Ecto neural progenitor cell (in vitro differentiated cells): ENCODE results near the gene OSBP.
"Not testable (repeated sequence)": the region's sequence is repeated elsewhere in the genome, so short reads cannot be mapped to it uniquely, and the experiment has no call there.

Experiments
- DNase-seq: peaks from one replicate; pipeline ENCODE4 v3.0.0-alpha.2; 2018; ENCODE audit warnings: low spot score

The OSBP gene, protein sequence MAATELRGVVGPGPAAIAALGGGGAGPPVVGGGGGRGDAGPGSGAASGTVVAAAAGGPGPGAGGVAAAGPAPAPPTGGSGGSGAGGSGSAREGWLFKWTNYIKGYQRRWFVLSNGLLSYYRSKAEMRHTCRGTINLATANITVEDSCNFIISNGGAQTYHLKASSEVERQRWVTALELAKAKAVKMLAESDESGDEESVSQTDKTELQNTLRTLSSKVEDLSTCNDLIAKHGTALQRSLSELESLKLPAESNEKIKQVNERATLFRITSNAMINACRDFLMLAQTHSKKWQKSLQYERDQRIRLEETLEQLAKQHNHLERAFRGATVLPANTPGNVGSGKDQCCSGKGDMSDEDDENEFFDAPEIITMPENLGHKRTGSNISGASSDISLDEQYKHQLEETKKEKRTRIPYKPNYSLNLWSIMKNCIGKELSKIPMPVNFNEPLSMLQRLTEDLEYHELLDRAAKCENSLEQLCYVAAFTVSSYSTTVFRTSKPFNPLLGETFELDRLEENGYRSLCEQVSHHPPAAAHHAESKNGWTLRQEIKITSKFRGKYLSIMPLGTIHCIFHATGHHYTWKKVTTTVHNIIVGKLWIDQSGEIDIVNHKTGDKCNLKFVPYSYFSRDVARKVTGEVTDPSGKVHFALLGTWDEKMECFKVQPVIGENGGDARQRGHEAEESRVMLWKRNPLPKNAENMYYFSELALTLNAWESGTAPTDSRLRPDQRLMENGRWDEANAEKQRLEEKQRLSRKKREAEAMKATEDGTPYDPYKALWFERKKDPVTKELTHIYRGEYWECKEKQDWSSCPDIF

GRCh38 chr11:59615637-59616395 is at the start of gene OSBP:
OSBP (minus strand) TSS chr11:59615774; CDS start chr11:59615664, 110 bp downstream.
- DNase-seq, result peak; percentile 97

DNA sequence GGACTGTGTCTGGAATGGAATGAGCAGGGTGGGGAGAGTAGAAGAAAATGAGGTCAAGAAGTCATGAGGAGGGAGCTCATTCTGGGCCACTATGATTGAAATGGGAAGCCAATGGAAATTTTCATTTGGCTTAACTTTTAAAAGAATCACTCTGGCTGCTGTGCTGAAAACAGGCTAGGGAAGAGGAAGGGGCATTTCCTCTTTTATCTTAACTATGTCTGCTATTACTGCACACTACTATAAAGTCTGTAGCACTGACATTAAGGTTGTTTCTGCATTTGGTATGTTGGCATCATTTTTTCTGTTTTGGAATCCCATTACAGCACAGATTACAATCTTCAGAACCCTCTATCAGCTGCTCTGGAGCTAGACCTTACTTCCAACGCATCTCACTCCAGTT is 45.0 kb upstream of the OSBP start:
- DNase-seq, result no peak

DNA sequence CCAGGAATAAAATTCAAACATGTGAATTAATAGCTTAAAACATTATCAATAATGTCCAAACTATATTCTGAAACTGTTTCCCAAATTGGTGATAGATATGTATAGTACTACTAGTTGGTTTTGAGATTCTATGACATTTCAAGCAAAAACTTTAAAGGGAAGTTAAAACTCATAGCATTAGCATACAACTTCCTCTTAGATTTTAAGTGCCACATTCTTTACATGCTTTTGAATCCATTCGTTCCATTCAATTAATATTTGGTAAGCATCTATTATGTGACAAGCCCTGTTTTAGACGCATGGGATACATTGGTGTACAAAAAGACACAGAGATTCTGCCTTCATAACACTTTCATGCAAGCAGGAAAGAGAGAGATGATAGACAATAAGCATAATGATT is 44.4 kb upstream of the OSBP start:
- no peak for DNase-seq

DNA sequence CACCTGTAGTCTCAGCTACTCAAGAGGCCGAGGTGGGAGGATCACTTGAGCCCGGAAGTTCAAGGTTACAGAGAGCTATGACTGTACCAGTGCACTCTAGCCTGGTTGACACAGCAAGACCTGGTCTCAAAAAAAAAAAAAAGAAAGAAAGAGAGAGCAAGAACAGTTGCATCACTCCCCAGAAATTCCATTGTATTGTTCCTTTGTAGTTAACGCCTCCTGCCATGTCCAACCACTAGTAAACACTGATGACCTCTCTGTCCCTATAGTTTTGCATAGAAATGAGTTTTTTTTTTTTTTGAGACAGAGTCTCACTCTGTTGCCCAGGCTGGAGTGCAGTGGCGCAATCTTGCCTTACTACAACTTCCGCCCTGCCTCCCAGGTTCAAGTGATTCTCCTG is 42.5 kb upstream of the OSBP start:
- no peak for DNase-seq

DNA sequence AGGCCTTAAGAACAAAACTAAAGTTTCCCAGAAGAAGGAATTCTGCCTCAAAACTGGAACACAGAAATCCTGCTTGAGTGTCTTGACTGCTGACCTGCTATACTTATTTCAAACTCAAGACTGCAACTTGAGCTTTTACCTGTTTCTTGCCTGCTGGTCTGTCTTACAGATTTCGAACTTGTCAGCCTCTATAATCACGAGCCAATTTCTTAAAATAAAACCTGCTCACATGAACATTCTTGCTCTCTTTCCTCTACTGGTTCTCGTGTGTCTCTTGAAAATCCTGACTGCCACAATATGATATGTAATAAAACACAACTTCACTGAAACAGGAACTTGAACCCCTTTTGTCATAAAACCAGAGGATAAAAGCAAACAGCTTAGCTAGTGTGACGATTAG is 39.3 kb upstream of the OSBP start:
- DNase-seq, result no peak

- no peak for DNase-seq
These were observed 31.8 kb upstream of the OSBP start for GRCh38 chr11:59647245-59647980.

DNA sequence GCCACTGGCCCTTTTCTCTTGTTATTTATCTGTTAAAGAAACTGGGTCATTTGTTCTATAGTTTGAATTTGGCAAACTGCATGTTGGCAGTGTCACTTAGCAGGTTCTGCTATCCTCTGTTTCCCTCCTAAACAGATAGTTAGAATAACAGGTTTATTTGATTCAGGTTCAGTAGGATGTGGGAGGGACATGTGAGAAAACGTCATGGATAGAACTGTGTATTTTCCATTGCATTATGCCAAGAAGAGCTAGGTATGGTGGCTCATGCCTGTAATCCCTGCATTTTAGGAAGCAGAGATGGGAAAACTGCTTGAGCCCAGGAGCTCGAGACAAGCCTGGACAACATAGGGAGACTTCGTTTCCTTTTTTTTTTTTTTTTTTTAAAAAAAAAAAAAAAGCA is 29.0 kb upstream of the OSBP start:
- no peak for DNase-seq

- no peak for DNase-seq
These were observed 27.8 kb upstream of the OSBP start for GRCh38 chr11:59643390-59643789.

DNA sequence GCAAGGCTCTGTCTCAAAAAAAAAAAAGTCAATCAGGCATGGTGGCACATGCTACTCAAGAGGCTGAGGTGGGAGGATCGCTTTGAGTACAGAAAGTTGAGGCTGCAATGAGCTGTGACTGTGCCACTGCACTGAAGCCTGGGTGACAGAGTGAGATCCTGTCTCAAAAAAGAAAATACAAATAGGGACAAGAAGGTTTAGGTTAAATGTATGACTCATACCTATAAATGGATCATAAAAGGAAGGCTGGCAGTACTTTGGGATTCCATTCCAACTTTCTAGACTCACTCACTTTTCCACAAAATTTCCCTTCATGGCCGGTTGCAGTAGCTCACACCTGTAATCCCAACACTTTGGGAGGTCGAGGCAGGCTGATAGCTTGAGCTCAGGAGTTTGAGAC is 25.6 kb upstream of the OSBP start:
- DNase-seq, result no peak

DNA sequence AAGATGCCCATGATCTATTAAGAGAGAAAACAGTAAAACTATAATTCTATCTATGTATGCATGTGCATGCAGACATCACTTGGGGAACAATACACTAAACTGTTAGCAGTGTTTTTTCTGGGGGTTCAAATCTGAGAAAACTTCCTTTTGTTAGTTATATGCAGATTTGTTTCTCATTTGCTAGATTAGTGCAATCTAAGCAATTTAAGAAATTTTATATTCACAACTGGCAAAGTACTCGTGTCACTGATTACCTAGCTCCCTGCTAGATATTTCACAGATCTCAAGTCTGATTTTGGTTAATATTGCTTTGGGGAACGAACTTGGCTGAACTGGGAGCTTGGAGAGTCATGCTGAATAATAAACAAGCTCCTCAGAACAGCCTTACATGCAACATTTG is 14.9 kb upstream of the OSBP start:
- DNase-seq, result no peak

DNA sequence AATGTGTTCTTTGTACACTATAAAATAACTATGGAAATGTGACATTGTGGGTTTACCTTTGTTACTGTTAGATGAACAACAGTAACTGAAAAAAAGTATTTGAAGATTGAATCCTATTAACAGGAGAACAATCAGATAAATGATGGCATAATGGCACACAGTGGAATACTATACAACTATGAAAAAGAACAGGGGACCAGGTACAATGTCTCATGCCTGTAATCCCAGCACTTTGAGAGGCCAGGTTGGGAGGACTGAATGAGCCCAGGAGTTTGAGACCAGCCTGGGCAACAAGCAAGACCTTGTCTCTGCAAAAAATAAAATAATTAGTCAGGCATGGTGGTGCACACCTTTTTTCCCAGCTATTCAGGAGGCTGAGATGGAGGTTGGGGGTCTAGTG is 14.4 kb upstream of the OSBP start:
- no peak for DNase-seq

- DNase-seq, result not testable (repeated sequence)
These were observed 11.4 kb upstream of the OSBP start for GRCh38 chr11:59626969-59627368.

DNA sequence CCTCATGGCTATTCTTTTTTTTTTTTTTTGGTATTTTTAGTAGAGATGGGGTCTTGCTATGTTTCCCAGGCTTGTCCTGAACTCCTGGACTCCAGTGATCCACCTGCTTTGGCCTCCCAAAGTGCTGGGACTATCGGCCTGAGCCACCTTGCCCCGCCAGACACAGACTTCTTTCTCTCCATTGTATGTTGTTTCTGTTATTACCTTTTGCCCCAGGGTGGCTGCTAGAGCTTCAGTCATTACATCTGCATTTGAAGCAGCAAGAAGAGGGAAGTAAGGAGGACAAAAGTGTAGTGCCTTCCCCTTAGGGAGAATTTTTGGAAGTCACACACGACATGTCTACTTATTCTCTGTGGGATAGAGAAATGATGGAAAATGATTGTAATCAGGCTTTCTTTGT is 10.1 kb upstream of the OSBP start:
- DNase-seq, result no peak

- no peak for DNase-seq
These were observed 2.3 kb upstream of the OSBP start for GRCh38 chr11:59617876-59618275.

GRCh38 chr11:59616396-59616982 is 915 bp upstream of the OSBP start:
- DNase-seq, result no peak

GRCh38 chr11:59615120-59615636 is 396 bp downstream of the OSBP start:
- DNase-seq, result peak; percentile 59

DNA sequence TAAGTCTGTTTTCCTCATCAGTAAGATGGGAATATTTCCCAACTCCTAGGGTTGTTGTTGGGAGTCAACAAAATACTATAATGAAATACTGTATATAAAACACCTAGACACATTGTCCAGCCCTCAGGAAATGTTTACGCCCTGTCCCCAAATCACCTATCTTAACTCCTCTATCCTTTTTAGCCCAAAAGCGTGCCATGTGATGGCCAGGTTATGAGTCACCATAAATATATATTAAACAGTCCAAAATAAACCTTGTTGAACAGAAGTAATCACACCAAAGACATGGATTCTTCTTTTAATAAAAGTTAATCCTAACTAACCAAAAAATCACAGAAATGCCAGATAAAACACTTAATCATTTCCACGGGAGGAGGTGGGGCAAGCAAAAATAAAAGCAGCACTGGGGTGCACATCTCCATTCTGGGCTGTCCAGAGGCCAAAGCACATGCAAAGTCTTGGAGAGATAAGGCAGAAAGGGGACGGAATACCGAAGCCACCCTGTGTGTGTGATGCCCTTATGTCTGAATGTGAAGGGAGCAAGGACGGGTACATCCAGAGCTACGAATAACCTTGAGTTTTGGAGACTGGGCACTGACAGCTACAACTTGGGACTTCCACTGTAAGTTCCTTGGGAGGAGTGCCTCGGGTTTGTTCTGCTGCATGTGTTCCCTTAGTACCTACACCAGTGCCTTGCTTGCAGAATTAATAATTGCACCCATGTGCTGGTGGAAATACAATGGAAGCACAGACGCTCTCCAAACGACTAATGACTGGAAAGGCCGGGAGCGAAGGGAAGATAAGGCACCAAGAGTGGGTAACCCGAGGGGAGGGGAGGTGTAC is 1.1 kb downstream of the OSBP start:
- DNase-seq, result no peak

GRCh38 chr11:59611570-59612565 is 3.7 kb downstream of the OSBP start:
- DNase-seq, result no peak

DNA sequence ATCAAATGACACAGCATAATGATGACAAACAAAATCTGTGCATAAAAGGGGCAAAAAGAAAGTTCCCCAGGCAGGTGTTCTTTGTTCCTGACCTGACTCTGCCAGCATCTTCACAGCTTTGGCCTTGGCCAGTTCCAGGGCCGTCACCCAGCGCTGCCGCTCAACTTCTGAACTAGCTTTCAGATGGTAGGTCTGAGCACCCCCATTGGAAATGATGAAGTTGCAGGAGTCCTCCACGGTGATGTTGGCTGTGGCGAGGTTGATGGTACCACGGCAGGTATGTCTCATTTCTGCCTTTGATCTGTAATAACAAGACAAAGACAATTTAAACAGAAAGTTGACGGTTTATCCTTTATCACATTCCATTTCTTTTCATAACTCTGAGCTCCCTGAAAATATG is 5.3 kb downstream of the OSBP start:
- DNase-seq, result no peak
